HG02763 (cell line): ENCODE data around the gene AP4S1.
"Not testable (repeated sequence)": the region's sequence is repeated elsewhere in the genome, so short reads cannot be mapped to it uniquely, and the experiment has no call there.

ENCODE experiments used
- ATAC-seq: cut with Tn5 transposase; IDR thresholded peaks from one replicate; pipeline ENCODE4 v1.9.1; 2021; ENCODE audit warnings: mild to moderate bottlenecking, moderate library complexity; ENCODE audit not compliant: unreplicated experiment

The AP4S1 gene

GRCh38 chr14:31004007-31004406 is 21.4 kb upstream of the AP4S1 start:
- not testable (repeated sequence) for ATAC-seq

GRCh38 chr14:31006703-31007102 is 18.7 kb upstream of the AP4S1 start:
- ATAC-seq: no peak

DNA sequence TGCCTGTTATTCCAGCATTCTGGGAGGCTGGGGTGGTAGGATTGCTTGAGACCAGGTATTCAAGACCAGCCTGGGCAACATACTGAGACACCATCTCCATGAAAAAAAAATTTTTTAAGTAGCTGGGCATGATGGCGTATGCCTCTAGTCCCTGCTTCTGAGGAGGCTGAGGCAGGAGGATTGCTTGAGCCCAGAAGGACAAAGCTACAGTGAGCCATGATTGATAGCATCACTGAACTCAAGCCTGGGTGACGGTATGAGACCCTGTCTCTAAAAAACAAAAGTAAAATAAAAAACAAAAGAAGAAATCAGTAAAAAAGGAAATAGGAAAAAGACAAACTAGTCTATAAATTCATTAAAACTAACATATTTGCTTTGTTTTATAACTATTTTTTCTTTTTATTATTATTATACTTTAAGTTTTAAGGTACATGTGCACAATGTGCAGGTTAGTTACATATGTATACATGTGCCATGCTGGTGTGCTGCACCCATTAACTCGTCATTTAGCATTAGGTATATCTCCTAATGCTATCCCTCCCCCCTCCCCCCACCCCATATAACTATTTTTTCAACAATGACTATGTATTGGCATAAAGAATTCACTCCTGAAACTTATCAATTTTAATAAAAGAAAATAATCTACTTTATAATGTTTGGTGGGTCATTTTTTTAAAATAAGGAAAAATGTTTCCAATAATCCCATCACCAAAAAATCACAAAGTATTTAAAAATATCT is 15.4 kb upstream of the AP4S1 start:
- ATAC-seq: no peak

DNA sequence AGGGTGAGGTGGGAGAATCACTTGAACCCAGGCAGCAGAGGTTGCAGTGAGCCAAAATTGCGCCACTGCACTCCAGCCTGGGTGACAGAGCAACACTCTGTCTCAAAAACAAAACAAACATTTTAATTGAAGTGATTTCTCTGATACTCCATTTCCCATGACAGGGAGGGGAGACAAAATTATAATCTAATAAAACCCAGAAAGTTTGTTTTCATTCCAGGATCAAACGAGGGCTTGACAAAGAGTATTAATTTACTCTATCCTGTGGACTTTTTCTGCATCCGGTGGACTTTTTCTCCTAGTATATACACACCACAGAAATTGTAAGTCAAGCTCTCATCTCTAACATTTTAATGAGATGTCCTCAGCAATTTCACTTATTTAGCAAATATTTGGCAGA is 14.5 kb upstream of the AP4S1 start:
- no peak for ATAC-seq

- no peak for ATAC-seq
Measured at GRCh38 chr14:31013841-31014240, 11.6 kb upstream of the AP4S1 start.

GRCh38 chr14:31018057-31018645 is 7.3 kb upstream of the AP4S1 start:
- no peak for ATAC-seq

GRCh38 chr14:31020834-31021575 is 4.4 kb upstream of the AP4S1 start:
- ATAC-seq: no peak

- no peak for ATAC-seq
Measured at GRCh38 chr14:31021576-31021949, 3.9 kb upstream of the AP4S1 start.

DNA sequence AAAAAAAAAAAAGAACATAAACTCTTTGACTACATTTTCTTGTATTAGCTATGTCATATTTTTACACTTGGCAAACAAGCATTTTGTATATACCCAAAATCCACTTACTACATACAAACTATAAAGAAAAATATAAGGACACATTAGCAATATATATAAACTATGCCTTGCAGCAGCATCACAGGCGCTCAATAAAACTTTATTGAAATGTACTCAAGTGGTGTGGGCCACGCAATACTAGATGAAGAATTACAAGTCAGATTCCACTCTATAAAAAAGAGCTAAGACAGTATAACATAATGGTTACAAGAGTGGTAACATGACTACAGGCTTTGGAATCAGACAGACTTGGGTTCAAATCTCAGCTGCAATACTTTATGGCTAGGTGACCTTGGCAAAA is 3.1 kb upstream of the AP4S1 start:
- no peak for ATAC-seq

DNA sequence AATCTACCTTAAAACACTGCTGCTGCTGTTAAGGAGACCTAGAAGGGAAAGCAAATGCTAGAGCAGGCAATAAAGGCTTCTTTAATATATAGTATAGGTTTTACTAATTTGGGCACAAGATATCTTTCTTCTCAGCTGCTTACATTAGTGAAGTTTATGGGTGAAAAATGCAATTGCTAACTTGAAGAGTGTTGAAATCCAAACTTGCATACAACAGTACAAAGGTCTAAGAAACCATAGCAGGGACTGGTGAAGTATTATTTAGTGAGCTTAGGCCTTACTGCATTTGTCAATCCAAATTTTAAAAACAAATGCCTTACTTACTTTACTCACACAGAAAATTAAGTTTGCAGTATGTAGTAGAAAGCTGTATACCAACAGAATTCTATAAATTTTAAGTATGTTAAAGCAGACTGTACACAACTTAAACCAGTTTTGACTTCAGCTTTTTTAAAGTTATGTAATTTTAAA is 1.4 kb upstream of the AP4S1 start:
- no peak for ATAC-seq

GRCh38 chr14:31024577-31025366 is 677 bp upstream of the AP4S1 start:
- no peak for ATAC-seq

DNA sequence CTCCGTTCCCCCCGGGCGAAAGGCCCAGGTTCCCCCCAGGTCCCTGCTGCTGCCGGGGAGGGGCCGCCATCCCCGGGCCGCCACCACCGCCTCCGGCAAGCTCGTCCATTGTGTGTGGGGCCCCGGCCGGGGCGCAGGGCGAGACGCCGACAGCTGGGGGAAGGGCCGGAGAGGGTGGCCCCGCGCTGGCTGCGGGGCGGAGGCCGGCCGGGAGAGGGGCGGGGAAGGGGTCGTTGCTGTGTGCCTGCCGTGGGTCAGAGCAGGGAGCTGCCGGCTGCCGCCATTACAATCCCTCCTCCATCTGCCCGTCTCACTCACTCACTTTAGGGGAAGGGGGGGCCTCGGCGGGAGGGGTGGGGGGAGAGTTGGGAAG is 614 bp downstream of the AP4S1 start, which contains the start of gene STRN3:
STRN3 (minus strand) TSS at position 303 of the 373 bp plus-strand sequence; CDS start at position 109, 194 bp downstream.
- no peak for ATAC-seq

DNA sequence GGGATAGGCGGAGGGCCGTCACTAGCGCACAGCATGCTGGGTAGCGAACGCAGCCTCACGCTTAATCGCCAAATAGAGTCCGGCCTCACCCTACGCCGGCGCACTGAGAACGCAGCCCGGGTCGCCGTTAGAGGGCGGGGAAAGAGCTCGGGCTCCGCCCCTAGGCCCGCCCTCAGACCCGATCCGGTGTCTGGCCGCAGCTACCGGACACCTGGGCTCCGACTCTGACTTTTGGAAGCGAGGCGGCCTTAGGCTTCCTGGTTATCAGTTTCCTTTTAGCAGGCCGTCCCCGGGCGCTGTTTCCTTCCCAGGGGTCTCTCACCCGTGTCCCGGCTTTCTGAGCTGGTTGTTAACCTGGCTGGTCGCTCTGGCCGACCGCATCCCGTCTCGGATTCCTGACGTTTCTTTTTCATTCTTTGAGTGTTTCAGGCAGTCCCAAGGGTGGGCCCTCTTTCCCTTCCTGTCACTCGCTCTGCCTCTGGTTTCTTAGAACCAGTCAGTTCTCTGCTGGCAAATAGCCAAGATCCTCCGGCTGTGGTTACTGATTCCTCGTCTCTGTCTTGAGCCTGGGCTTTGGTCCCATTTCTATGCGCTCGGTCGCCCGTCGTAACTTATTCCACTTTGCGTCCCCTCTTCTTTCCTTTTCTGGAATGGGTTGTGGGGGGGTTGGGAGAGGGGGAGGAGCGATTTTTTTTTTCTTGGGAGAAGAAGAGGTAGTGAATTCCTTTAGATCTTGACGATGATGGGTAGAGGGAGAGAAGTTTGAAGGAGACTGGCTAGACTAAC is 1.2 kb downstream of the AP4S1 start:
- peak; percentile 96 for ATAC-seq

- no peak for ATAC-seq
Measured at GRCh38 chr14:31027847-31028246, 2.4 kb downstream of the AP4S1 start.

DNA sequence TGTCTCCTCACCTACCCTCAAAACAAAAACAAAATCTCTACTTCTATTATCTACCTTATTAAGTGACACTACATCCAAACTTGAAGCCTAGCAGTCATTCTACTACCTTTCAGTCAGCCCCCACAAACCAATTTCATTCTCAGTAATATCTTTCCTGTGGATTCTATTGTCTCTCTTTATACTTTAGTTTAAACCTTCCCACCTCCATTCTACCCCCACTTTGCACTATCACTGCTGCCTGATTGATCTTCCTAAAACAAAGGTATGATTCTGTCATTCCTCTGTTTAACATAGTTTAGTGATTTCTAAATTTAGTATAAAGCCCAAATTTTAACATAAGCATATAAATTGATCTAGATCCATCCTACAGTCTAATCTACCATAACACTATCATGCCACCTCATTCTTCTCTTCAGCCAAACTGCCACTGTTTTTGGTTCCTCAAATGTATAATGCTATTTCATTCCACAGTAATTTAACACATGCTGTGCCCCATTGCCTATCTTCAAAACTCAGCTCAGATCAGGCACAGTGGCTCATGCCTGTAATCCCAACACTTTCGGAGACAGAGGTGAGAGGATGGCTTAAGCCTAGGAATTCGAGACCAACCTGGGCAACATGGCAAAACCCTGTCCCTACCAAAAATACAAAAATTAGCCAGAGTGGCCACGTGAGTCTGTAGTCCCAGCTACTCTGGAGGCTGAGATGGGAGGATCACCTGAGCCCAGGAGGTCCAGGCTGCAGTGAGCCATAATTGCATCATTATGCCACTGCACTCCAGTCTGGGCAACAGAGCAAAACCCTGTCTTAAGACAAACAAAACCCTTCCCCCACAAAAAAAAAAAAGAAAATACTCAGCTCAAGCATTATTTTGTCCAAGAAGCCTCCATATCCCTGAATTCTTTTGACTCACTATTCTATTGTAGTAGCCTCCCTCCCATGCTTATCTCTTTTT is 3.8 kb downstream of the AP4S1 start:
- ATAC-seq: no peak

DNA sequence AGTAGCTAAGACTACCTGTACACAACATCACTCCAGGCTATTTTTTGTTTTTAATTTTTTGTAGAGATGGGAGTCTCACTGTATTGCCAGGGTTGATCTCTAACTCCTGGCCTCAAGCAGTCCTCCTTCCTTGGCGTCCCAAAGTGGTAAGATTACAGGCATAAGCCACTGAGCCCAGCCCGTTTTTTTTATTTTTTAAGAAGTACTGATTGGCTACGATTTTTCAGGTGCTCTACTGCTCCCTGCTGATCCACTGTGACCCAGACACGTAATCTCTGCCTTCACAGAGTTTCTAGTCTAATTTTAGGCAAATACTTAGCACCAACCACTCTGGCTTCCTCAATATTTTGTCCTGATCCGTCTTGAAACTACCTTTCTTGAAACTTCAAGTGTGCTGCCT is 5.0 kb downstream of the AP4S1 start:
- no peak for ATAC-seq

- no peak for ATAC-seq
Measured at GRCh38 chr14:31036552-31036951, 11.1 kb downstream of the AP4S1 start.

GRCh38 chr14:31037709-31038221 is 12.3 kb downstream of the AP4S1 start:
- no peak for ATAC-seq
